CMK (cell line): ENCODE measurements around the gene CDC37L1.
"Not testable (repeated sequence)": the region's sequence is repeated elsewhere in the genome, so short reads cannot be mapped to it uniquely, and the experiment has no call there.

Experiments
- DNase-seq: peaks from one replicate; pipeline ENCODE4 v3.0.0-alpha.2; 2010; ENCODE audit warnings: low read depth

CDC37L1 gene

GRCh38 chr9:4716163-4716562 lies 36.8 kb downstream of the CDC37L1 start:
- DNase-seq, result no peak

GRCh38 chr9:4717815-4718214 lies 38.4 kb downstream of the CDC37L1 start:
- no peak for DNase-seq

GRCh38 chr9:4718911-4719310 lies 39.5 kb downstream of the CDC37L1 start:
- DNase-seq, result no peak

- no peak for DNase-seq
Measured at GRCh38 chr9:4721736-4722135, 42.4 kb downstream of the CDC37L1 start.

- no peak for DNase-seq
Measured at GRCh38 chr9:4725706-4726442, 46.5 kb downstream of the CDC37L1 start.

GRCh38 chr9:4727593-4727992 lies 48.2 kb downstream of the CDC37L1 start:
- no peak for DNase-seq

- no peak for DNase-seq
Measured at GRCh38 chr9:4732890-4733289, 53.5 kb downstream of the CDC37L1 start.

- DNase-seq, result no peak
Measured at GRCh38 chr9:4734150-4734549, 54.8 kb downstream of the CDC37L1 start.

GRCh38 chr9:4738866-4739586 lies 59.7 kb downstream of the CDC37L1 start:
- no peak for DNase-seq

- DNase-seq, result no peak
Measured at GRCh38 chr9:4739587-4740387, 60.4 kb downstream of the CDC37L1 start.

GRCh38 chr9:4740388-4740637 lies 60.9 kb downstream of the CDC37L1 start:
- DNase-seq, result no peak

- no peak for DNase-seq
Measured at GRCh38 chr9:4740638-4741364, 61.4 kb downstream of the CDC37L1 start, which contains the start of gene AK3. Gene AK3, minus strand, starts transcription at chr9:4741202. Its CDS starts 115 bp downstream, at chr9:4741087.

GRCh38 chr9:4741365-4742089 lies 62.2 kb downstream of the CDC37L1 start:
- no peak for DNase-seq

- no peak for DNase-seq
Measured at GRCh38 chr9:4742246-4742645, 62.9 kb downstream of the CDC37L1 start.

GRCh38 chr9:4743131-4743875 lies 63.9 kb downstream of the CDC37L1 start:
- no peak for DNase-seq

- no peak for DNase-seq
Measured at GRCh38 chr9:4746278-4747030, 67.1 kb downstream of the CDC37L1 start.

GRCh38 chr9:4748612-4749011 lies 69.2 kb downstream of the CDC37L1 start:
- DNase-seq, result no peak

- no peak for DNase-seq
Measured at GRCh38 chr9:4750023-4750673, 70.8 kb downstream of the CDC37L1 start.

- not testable (repeated sequence) for DNase-seq
Measured at GRCh38 chr9:4754530-4754929, 75.2 kb downstream of the CDC37L1 start.
